ENCODE measurements around the gene PTPRC.

PTPRC gene

GRCh38 chr1:198681831-198682759 is 43.3 kb downstream of the PTPRC start:
- DNase-seq (ENCODE audit: low read depth), result peak; percentile 81
- TF ChIP-seq CTCF (IDR thresholded peaks at IDR 0.05; ENCODE audit: insufficient read depth, low read depth, low read length, missing control alignments), result no peak
- peak overlapping the region; percentile 11 for H3K4me3 ChIP-seq (ENCODE audit: low read length)

GRCh38 chr1:198682850-198683249 is 44.0 kb downstream of the PTPRC start:
- H3K4me3 ChIP-seq (ENCODE audit: low read length), result no peak overlapping the region

GRCh38 chr1:198683449-198683848 is 44.6 kb downstream of the PTPRC start:
- DNase-seq (ENCODE audit: low read depth), result no peak
- no peak overlapping the region for H3K4me3 ChIP-seq (ENCODE audit: low read length)

More at GRCh38 chr1:198682850-198683249, 44.0 kb downstream of the PTPRC start:
- DNase-seq (ENCODE audit: low read depth), result no peak
- TF ChIP-seq CTCF (IDR thresholded peaks at IDR 0.05; ENCODE audit: insufficient read depth, low read depth, low read length, missing control alignments), result no peak

GRCh38 chr1:198686069-198686728 is 47.4 kb downstream of the PTPRC start:
- peak; percentile 55 for DNase-seq (ENCODE audit: low read depth)
- TF ChIP-seq CTCF (IDR thresholded peaks at IDR 0.05; ENCODE audit: insufficient read depth, low read depth, low read length, missing control alignments), result peak; percentile 11
- no peak overlapping the region for H3K4me3 ChIP-seq (ENCODE audit: low read length)

More at GRCh38 chr1:198683449-198683848, 44.6 kb downstream of the PTPRC start:
- TF ChIP-seq CTCF (IDR thresholded peaks at IDR 0.05; ENCODE audit: insufficient read depth, low read depth, low read length, missing control alignments), result no peak

GRCh38 chr1:198687429-198687828 is 48.6 kb downstream of the PTPRC start:
- TF ChIP-seq CTCF (IDR thresholded peaks at IDR 0.05; ENCODE audit: insufficient read depth, low read depth, low read length, missing control alignments), result no peak
- DNase-seq (ENCODE audit: low read depth), result no peak

GRCh38 chr1:198691063-198691462 is 52.2 kb downstream of the PTPRC start:
- DNase-seq (ENCODE audit: low read depth), result no peak
- H3K4me3 ChIP-seq (ENCODE audit: low read length), result no peak overlapping the region
- no peak for TF ChIP-seq CTCF (IDR thresholded peaks at IDR 0.05; ENCODE audit: insufficient read depth, low read depth, low read length, missing control alignments)

More at GRCh38 chr1:198687429-198687828, 48.6 kb downstream of the PTPRC start:
- no peak overlapping the region for H3K4me3 ChIP-seq (ENCODE audit: low read length)

Data from epithelial cell of esophagus (primary cell).